Measurements from ENCODE around the gene DHRS11. TPM values are rescaled to one million over a fixed set of nuclear protein-coding genes. Genes with fewer than 3 reads are reported as not detected.

DHRS11 gene
- total and polyA plus RNA-seq, 8 donors = 6.5 to 15.4 (median 8.3) TPM

DNA sequence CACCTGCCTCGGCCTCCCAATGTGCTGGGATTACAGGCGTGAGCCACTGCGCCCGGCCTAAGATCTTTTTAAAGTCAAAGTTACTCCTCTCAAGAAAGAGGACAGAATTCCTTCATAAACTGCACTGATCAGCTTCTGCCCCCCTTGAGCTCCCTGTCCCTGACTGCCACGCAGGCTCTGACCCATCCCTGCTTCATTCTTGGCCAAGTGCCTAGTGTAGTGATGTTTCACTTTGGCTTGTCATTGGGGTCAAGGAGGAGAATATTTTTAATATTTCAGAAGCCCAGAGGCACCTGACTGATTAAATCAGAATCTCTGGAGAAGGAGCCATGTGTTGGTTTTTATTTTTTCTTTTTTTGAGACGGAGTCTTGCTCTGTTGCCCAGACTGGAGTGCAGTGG lies 18.8 kb downstream of the DHRS11 start:
- no peaks in the 10 kb centered on the region for H3K4me1 ChIP-seq
- no peaks in the 10 kb centered on the region for H3K9me3 ChIP-seq
- intact Hi-C loops (cut with DNase I) = no loop called here
- DNase-seq (no peak), FAIRE-seq (no peak), ATAC-seq (no peak)
- no peaks in the 10 kb centered on the region for H3K27me3 ChIP-seq
- WGBS, 2 donors = 82 to 83% methylated on average over 6 of the region's 6 CpGs
- TF ChIP-seq CTCF (IDR thresholded peaks at IDR 0.05) = no peak
- H3K4me3 ChIP-seq = no peak overlapping the region
- H3K36me3 ChIP-seq = no peaks in the 10 kb centered on the region
- no peak overlapping the region for H3K27ac ChIP-seq

GRCh38 chr17:36611345-36612072 lies 19.8 kb downstream of the DHRS11 start:
- no peak for ATAC-seq

DNA sequence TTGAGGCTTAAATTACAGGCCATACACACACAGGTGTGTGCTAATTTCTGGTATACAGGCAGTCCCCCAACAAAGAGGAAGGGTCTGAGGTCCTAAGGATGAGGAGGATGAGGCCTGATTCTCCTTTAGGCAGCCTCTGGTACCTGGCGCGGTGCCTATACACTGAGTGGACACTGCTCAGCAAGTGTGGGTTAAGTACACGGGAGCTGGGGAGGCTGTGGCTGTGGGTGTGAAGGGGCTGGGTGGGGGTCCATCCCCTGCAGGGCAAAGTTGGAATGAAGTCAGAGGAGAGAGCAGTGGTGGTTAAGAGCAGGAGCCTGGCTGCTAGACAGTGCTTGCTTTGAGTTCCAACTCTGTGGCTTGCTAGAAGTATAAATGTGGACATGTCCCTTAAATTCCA lies 20.6 kb downstream of the DHRS11 start:
- WGBS, 2 donors = 53 to 63% methylated on average over 3 of the region's 3 CpGs
- H3K27me3 ChIP-seq = no peaks in the 10 kb centered on the region
- H3K27ac ChIP-seq = no peak overlapping the region
- H3K4me1 ChIP-seq = no peaks in the 10 kb centered on the region
- no peak for FAIRE-seq
- no peak for ATAC-seq
- no peaks in the 10 kb centered on the region for H3K9me3 ChIP-seq
- no peaks in the 10 kb centered on the region for H3K36me3 ChIP-seq
- DNase-seq = no peak
- no peak overlapping the region for H3K4me3 ChIP-seq
- no peak for TF ChIP-seq CTCF (IDR thresholded peaks at IDR 0.05)
- intact Hi-C loops (cut with DNase I) = no loop called here

More at GRCh38 chr17:36611345-36612072, 19.8 kb downstream of the DHRS11 start:
- whole genome bisulfite sequencing, 2 donors = 75 to 82% methylated on average over 9 of the region's 9 CpGs
- Histone ChIP-seq H3K27ac (no peak overlapping the region), H3K27me3 (no peaks in the 10 kb centered on the region), H3K4me1 (no peaks in the 10 kb centered on the region), H3K4me3 (no peak overlapping the region), H3K36me3 (no peaks in the 10 kb centered on the region), H3K9me3 (no peaks in the 10 kb centered on the region)
- DNase-seq (no peak), FAIRE-seq (no peak)
- TF ChIP-seq CTCF (IDR thresholded peaks at IDR 0.05) = no peak
- intact Hi-C loops (cut with DNase I) = no loop called here

GRCh38 chr17:36613155-36613554 lies 21.5 kb downstream of the DHRS11 start:
- Histone ChIP-seq H3K27ac (no peak overlapping the region), H3K36me3 (no peaks in the 10 kb centered on the region), H3K4me3 (no peak overlapping the region), H3K4me1 (no peaks in the 10 kb centered on the region), H3K27me3 (no peaks in the 10 kb centered on the region), H3K9me3 (no peaks in the 10 kb centered on the region)
- TF ChIP-seq CTCF (IDR thresholded peaks at IDR 0.05) = no peak
- intact Hi-C loops (cut with DNase I) = no loop called here
- ATAC-seq (peak in 2 of 4 donors; percentile 14 to 15), DNase-seq (no peak), FAIRE-seq (no peak)
- 41 to 49% methylated on average over 4 of the region's 4 CpGs for WGBS, 2 donors

GRCh38 chr17:36614081-36614480 lies 22.4 kb downstream of the DHRS11 start:
- no peak for ATAC-seq
- Histone ChIP-seq H3K36me3 (no peaks in the 10 kb centered on the region), H3K27me3 (no peaks in the 10 kb centered on the region), H3K4me1 (no peaks in the 10 kb centered on the region), H3K4me3 (no peak overlapping the region), H3K9me3 (no peaks in the 10 kb centered on the region), H3K27ac (no peak overlapping the region)
- no peak for FAIRE-seq
- TF ChIP-seq CTCF (IDR thresholded peaks at IDR 0.05) = no peak
- WGBS, 2 donors = 60 to 63% methylated on average over 7 of the region's 7 CpGs
- intact Hi-C loops (cut with DNase I) = no loop called here
- no peak for DNase-seq
